ENCODE data around the gene SHC2. TPM values are rescaled to one million over a fixed set of nuclear protein-coding genes. Genes with fewer than 3 reads are reported as not detected.

Gene SHC2
- total and polyA plus RNA-seq, 2 of the 8 experiments (the other 6 are each of a cell fraction or from before 2014, with no cell fraction given) = 4.4 to 7.3 TPM

DNA sequence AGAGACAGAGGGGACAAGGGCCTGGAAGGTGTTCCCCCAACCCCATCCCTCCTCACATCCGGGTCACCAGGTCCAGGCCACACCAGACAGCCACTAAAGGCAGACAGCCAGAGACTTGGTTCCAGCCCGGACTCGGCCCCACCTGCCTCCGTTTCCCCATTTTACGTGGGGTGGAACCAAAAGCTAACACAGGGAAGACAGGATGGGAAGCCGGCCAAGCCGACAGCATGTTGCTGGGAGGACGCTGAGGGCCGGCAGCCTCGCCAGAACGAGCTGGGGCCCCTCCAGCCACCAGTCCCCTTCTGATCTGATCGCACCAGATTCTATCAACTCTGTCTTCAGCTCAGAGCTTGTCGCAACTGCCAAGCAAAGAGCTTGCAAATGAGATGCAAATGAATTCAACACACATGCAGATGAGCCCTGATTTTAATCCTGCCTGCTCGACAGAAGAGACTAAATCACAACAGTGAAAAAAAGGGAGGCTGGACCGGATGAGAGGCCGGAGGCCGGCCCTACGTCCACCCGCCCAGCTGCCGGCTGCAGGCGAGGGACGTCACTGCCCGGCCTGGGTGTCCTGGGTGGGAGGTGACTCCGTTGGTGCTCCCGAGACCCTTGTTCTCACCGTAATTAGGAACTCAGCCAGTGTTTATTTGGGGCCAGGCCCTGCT lies 17.5 kb upstream of the SHC2 start (continued):
- TF ChIP-seq, protein P1, sequence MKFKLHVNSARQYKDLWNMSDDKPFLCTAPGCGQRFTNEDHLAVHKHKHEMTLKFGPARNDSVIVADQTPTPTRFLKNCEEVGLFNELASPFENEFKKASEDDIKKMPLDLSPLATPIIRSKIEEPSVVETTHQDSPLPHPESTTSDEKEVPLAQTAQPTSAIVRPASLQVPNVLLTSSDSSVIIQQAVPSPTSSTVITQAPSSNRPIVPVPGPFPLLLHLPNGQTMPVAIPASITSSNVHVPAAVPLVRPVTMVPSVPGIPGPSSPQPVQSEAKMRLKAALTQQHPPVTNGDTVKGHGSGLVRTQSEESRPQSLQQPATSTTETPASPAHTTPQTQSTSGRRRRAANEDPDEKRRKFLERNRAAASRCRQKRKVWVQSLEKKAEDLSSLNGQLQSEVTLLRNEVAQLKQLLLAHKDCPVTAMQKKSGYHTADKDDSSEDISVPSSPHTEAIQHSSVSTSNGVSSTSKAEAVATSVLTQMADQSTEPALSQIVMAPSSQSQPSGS (IDR thresholded peaks at IDR 0.05; ENCODE audit: low read length) = no peak
- TF ChIP-seq TAF1 (IDR thresholded peaks at IDR 0.05; ENCODE audit: low read depth, low read length) (no peak), SIRT6 (IDR thresholded peaks at IDR 0.05; ENCODE audit: low read length) (no peak), SAP30 (IDR thresholded peaks at IDR 0.05; ENCODE audit: insufficient read depth, insufficient replicate concordance, low read length) (no peak), ZNF274 (IDR thresholded peaks at IDR 0.05; ENCODE audit: borderline replicate concordance, extremely low read depth, low read length) (no peak), EP300 (IDR thresholded peaks at IDR 0.05; ENCODE audit: borderline replicate concordance in 1 of 2, low read depth in 2 of 2, low read length in 2 of 2) (no peak), CHD2 (IDR thresholded peaks at IDR 0.05; ENCODE audit: low read length) (no peak), SP2 (IDR thresholded peaks at IDR 0.05; ENCODE audit: low read length) (no peak)
- TF ChIP-seq, protein P2, sequence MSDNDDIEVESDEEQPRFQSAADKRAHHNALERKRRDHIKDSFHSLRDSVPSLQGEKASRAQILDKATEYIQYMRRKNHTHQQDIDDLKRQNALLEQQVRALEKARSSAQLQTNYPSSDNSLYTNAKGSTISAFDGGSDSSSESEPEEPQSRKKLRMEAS (IDR thresholded peaks at IDR 0.05) = no peak

Measured in H1 (cell line).